K562 (cell line): ENCODE measurements around the gene LIF. TPM values are rescaled to one million over a fixed set of nuclear protein-coding genes. Genes with fewer than 3 reads are reported as not detected.
"Not testable (repeated sequence)": the region's sequence is repeated elsewhere in the genome, so short reads cannot be mapped to it uniquely, and the experiment has no call there.

ENCODE experiments used
- ATAC-seq: fragments of 200-7000 bp; cut with Tn5 transposase; 3 replicates; pipeline ENCODE4 v1.9.1; 2020; ENCODE audit warnings: moderate library complexity
- BruUV-seq: library from RNA; stranded (reverse); fragments of 400-500 nt; replicated peaks from 2 replicates; lab custom pipeline; 2021; lab: Mats Ljungman, UMichigan
- CTCF ChIA-PET: fragments of 300-600 bp; formaldehyde crosslinking; extraction: SDS; loops from one replicate; lab custom pipeline; 2021; ENCODE audit warnings: low intra/inter-chr PET ratio; lab: Yijun Ruan, JAX
- POLR2A ChIA-PET: fragments of 300-600, 350-650 bp; sonication (Branson Sonifier 250); formaldehyde crosslinking; extraction: SDS; loops from one replicate; lab custom pipeline; 2021; ENCODE audit warnings: antibody characterized with exemption, inconsistent platforms; lab: Yijun Ruan, JAX
- DNase-seq, 4 experiments: peaks; one replicate each; pipeline versions ENCODE4 v3.0.0 to v3.0.0-alpha.2; 2011 to 2018; ENCODE audit warnings: low spot score in 3 of 4, mixed read lengths in 3 of 4; ENCODE audit errors: extremely low read depth in 1 of 4
- FAIRE-seq: peaks from 2 replicates; lab custom pipeline; 2011; peaks lifted over from hg19 to GRCh38; lab: Jason Lieb, UNC
- H2AFZ ChIP-seq: 2 replicates; pipeline ENCODE4 v1.6.0; 2011; ENCODE audit warnings: low read depth, low read length, control low read depth, inconsistent platforms
- H3K27ac ChIP-seq: fragments of 200-600 bp; 3 replicates; pipeline ENCODE4 v1.8.0; 2011; ENCODE audit warnings: low read depth, mild to moderate bottlenecking, control low read depth, inconsistent platforms, low read length, moderate library complexity, mixed read lengths; ENCODE audit errors: extremely low read depth
- H3K27me3 ChIP-seq, 2 experiments: fragments of 300-600 bp in 1 of 2; 2 replicates in 1 of 2; 3 replicates in 1 of 2; pipeline versions ENCODE4 v1.6.0 to v1.8.0; 2011; ENCODE audit warnings: inconsistent platforms in 2 of 2, low read length in 2 of 2, mild to moderate bottlenecking in 1 of 2, mixed read lengths in 1 of 2, moderate library complexity in 1 of 2; ENCODE audit not compliant: control insufficient read depth in 2 of 2, insufficient read depth in 2 of 2
- H3K36me3 ChIP-seq: fragments of 300-600 bp; 3 replicates; pipeline ENCODE4 v1.8.0; 2011; ENCODE audit warnings: mild to moderate bottlenecking, low read length, inconsistent platforms; ENCODE audit not compliant: control insufficient read depth, insufficient read depth
- H3K4me1 ChIP-seq, 2 experiments: fragments of 200-600 bp in 1 of 2; replicated peaks in 1 of 2; 2 replicates in 1 of 2; 3 replicates in 1 of 2; pipeline versions ENCODE4 v1.5.1 to v1.8.0; 2011; ENCODE audit warnings: inconsistent platforms in 2 of 2, low read length in 2 of 2, mild to moderate bottlenecking in 1 of 2, mixed read lengths in 1 of 2, moderate library complexity in 1 of 2; ENCODE audit not compliant: control insufficient read depth in 2 of 2, insufficient read depth in 2 of 2
- H3K4me2 ChIP-seq: 2 replicates; pipeline ENCODE4 v1.6.1; 2011; ENCODE audit warnings: low read length, control low read depth, inconsistent platforms, mixed read lengths; ENCODE audit not compliant: insufficient read depth
- H3K4me3 ChIP-seq: fragments of 200-600 bp; sonication (generic), shearing (Covaris generic); 2 replicates; pipeline ENCODE4 v1.5.1; 2016; ENCODE audit warnings: control low read depth, inconsistent platforms
- H3K79me2 ChIP-seq: fragments of 200-600 bp; 3 replicates; pipeline ENCODE4 v1.8.0; 2011; ENCODE audit warnings: low read length, inconsistent platforms; ENCODE audit not compliant: control insufficient read depth, insufficient read depth
- H3K9ac ChIP-seq, 2 experiments: 2 replicates each; pipeline versions ENCODE4 v1.6.0 to v1.6.1; 2011; ENCODE audit warnings: low read depth in 2 of 2, low read length in 2 of 2, control low read depth in 1 of 2, inconsistent platforms in 1 of 2, mild to moderate bottlenecking in 1 of 2, mixed read lengths in 1 of 2; ENCODE audit not compliant: insufficient read depth in 1 of 2
- H3K9me1 ChIP-seq: one replicate; pipeline ENCODE4 v1.6.0; 2011; ENCODE audit warnings: inconsistent platforms, mild to moderate bottlenecking, low read length, moderate library complexity; ENCODE audit not compliant: control insufficient read depth, insufficient read depth
- H3K9me3 ChIP-seq: replicated peaks from 2 replicates; pipeline ENCODE4 v1.5.1; 2011; ENCODE audit warnings: low read depth, low read length, inconsistent platforms; ENCODE audit not compliant: control insufficient read depth, insufficient read depth
- H4K20me1 ChIP-seq: replicated peaks from 2 replicates; pipeline ENCODE4 v1.6.1; 2011; ENCODE audit warnings: low read length, inconsistent platforms, mixed read lengths; ENCODE audit not compliant: control insufficient read depth, insufficient read depth
- ESRRA ChIP-seq: fragments of 450-650 bp; IDR thresholded peaks from 2 replicates; pipeline ENCODE4 v1.6.1; 2014; ENCODE audit warnings: low read depth, mild to moderate bottlenecking, moderate library complexity, borderline replicate concordance
- FOXJ2 ChIP-seq: fragments of 200-800 bp; sonication (Bioruptor generic); IDR thresholded peaks from 2 replicates; pipeline ENCODE4 v1.6.1; 2016; ENCODE audit warnings: missing genetic modification characterization, missing compliant biosample characterization
- HINFP ChIP-seq: fragments of 450-650 bp; conservative IDR thresholded peaks from 2 replicates; pipeline ENCODE4 v1.6.1; 2016; ENCODE audit warnings: missing genetic modification characterization, low read depth, mild to moderate bottlenecking, control low read depth, missing compliant biosample characterization
- NFIC ChIP-seq: fragments of 450-650 bp; IDR thresholded peaks from 2 replicates; pipeline ENCODE4 v1.6.1; 2017; ENCODE audit warnings: mild to moderate bottlenecking, inconsistent platforms
- ZNF121 ChIP-seq: sonication (generic); formaldehyde crosslinking; conservative IDR thresholded peaks from 2 replicates; pipeline ENCODE4 v1.8.0; 2022; ENCODE audit warnings: missing genetic modification reagents
- WGBS: fragments of 100-300 bp; shearing (Covaris generic); methylation state at CpG from one replicate; pipeline ENCODE4 v1.1.6; 2016; ENCODE audit warnings: low coverage, mixed read lengths; ENCODE audit not compliant: insufficient coverage; ENCODE audit errors: missing lambda C conversion rate; 5-methylcytosine and 5-hydroxymethylcytosine counted together
- in situ Hi-C: fragments of 300-500 bp; cut with MboI; formaldehyde crosslinking; loops from 4 replicates; pipeline ENCODE4 v1.15.0; 2018; ENCODE audit warnings: inconsistent platforms, mixed read lengths
- intact Hi-C: fragments of 100-400 bp; cut with micrococcal nuclease; formaldehyde crosslinking; loops from 2 replicates; pipeline ENCODE4 v1.14.2; 2022
- polyA plus RNA-seq, 8 experiments: library from polyadenylated mRNA; depleted of rRNA in 4 of 8; stranded (reverse) in 5 of 8; unstranded in 3 of 8; fragments of >200 nt; fragmentation: Nextera tagmentation in 2 of 8; fragmentation: Illumina TruSeq in 1 of 8; extraction: Ambion mirVana in 2 of 8; extraction: Trizol in 1 of 8; gene quantifications; 2 replicates each; pipeline versions ENCODE4 v1.2.1 to v1.2.3, GENCODE V29; 2011 to 2014; ENCODE audit warnings: inconsistent platforms in 1 of 8, missing spikeins in 1 of 8
- total RNA-seq, 7 experiments: library from RNA; depleted of rRNA in 6 of 7; stranded (reverse); fragments of >200 nt in 6 of 7; fragmentation: Illumina TruSeq in 2 of 7; extraction: Trizol in 2 of 7; gene quantifications; 2 replicates each; pipeline versions ENCODE4 v1.2.1 to v1.2.3, GENCODE V29; 2011 to 2021; ENCODE audit warnings: low replicate concordance in 1 of 7

The LIF gene
- total and polyA plus RNA-seq, 9 of the 15 experiments (the other 6 are each of a cell fraction or from before 2014, with no cell fraction given): 0.05 to 0.39 (median 0.18) TPM; not detected in 3

GRCh38 chr22:30216272-30216671 lies 30.3 kb downstream of the LIF start:
- H3K9me3 ChIP-seq, H3K4me3 ChIP-seq, H3K27ac ChIP-seq, H4K20me1 ChIP-seq, H3K27me3 ChIP-seq, H3K9ac ChIP-seq, CTCF ChIA-PET, in situ Hi-C loops, ATAC-seq, DNase-seq, POLR2A ChIA-PET, FAIRE-seq, H3K36me3 ChIP-seq, BruUV-seq, H3K79me2 ChIP-seq, H3K9me1 ChIP-seq: not testable (repeated sequence)
- TF ChIP-seq ZNF121 (CRISPR knock-in tag): peak; percentile 65
- 0 out of 2 replicates have a peak, but pooled peaks have one; percentile 13 for TF ChIP-seq FOXJ2 (tag)
- intact Hi-C loops: loop anchor here (5.0 kb wide), 1 partner anchor 34 kb away; no protein-coding TSS in a partner anchor
- peaks cover 24 to 38% of the 10 kb centered on the region in 2 experiments; a peak in 4 of 5 replicates for H3K4me1 ChIP-seq
- H3K4me2 ChIP-seq: peak overlapping the region; percentile 34; the same call in 1 of the 2 replicates
- 0 out of 2 replicates have a peak overlapping the region, but pooled peaks have one; percentile 39 for H2AFZ ChIP-seq
- 66% methylated on average over 3 of the region's 3 CpGs for WGBS

- WGBS: 9% methylated on average over 10 of the region's 12 CpGs
- intact Hi-C loops (loop anchor here (5.0 kb wide), 1 partner anchor 33 kb away; no protein-coding TSS in a partner anchor), in situ Hi-C loops (no loop called here)
- no peak overlapping the region for H3K4me2 ChIP-seq
- FAIRE-seq (no peak), DNase-seq (no peak), ATAC-seq (no peak)
- no peaks in the 10 kb centered on the region for H3K79me2 ChIP-seq
- ChIA-PET POLR2A (interaction anchor here (0.6 to 1.2 kb wide), 3 partner anchors 10 to 22 kb away, joined by 3 to 4 read pairs (median 3); no protein-coding TSS in a partner anchor), CTCF (no interaction called here)
- H3K4me1 ChIP-seq: peaks cover 24 to 40% of the 10 kb centered on the region in 2 experiments; a peak in 4 of 5 replicates
- 0 out of 2 replicates have a peak, but pooled peaks cover 3% of the 10 kb centered on the region for H4K20me1 ChIP-seq
- BruUV-seq: no TSS peak
- H3K36me3 ChIP-seq: no peaks in the 10 kb centered on the region
- TF ChIP-seq HINFP (tag): no peak
- TF ChIP-seq NFIC: peak; percentile 72
- TF ChIP-seq ESRRA: no peak
- peak overlapping the region in 1 of 2 experiments; percentile 17; a peak in 1 of 4 replicates for H3K9ac ChIP-seq
- H3K27ac ChIP-seq: no peak overlapping the region
- no peaks in the 10 kb centered on the region for H3K9me3 ChIP-seq
- no peak overlapping the region for H2AFZ ChIP-seq
- H3K9me1 ChIP-seq: no peaks in the 10 kb centered on the region
- H3K27me3 ChIP-seq: no peaks in the 10 kb centered on the region
- no peak overlapping the region for H3K4me3 ChIP-seq
Observed at GRCh38 chr22:30214703-30215407, 31.7 kb downstream of the LIF start.
